ENCODE data around the gene NOL3.

NOL3 gene

GRCh38 chr16:67157892-67158635, 12.3 kb upstream of the NOL3 start:
- no peaks in the 10 kb centered on the region for H3K4me1 ChIP-seq (ENCODE audit: insufficient read depth, poor library complexity, severe bottlenecking)
- no peak overlapping the region for H3K4me3 ChIP-seq (ENCODE audit: severe bottlenecking)
- H3K36me3 ChIP-seq (ENCODE audit: low read depth) = no peaks in the 10 kb centered on the region
- no peak for DNase-seq (ENCODE audit: low spot score)
- H3K27me3 ChIP-seq (ENCODE audit: insufficient read depth, poor library complexity, severe bottlenecking) = no peaks in the 10 kb centered on the region
- no peak for TF ChIP-seq CTCF (IDR thresholded peaks at IDR 0.05; ENCODE audit: poor library complexity, severe bottlenecking)
- no peaks in the 10 kb centered on the region for H3K9me3 ChIP-seq (ENCODE audit: severe bottlenecking)
- H3K27ac ChIP-seq (ENCODE audit: poor library complexity, severe bottlenecking) = no peak overlapping the region
- no peak for ATAC-seq (ENCODE audit: low read depth)

GRCh38 chr16:67158637-67159600, 11.4 kb upstream of the NOL3 start:
- no peak for TF ChIP-seq CTCF (IDR thresholded peaks at IDR 0.05; ENCODE audit: poor library complexity, severe bottlenecking)
- H3K27me3 ChIP-seq (ENCODE audit: insufficient read depth, poor library complexity, severe bottlenecking) = no peaks in the 10 kb centered on the region
- peak overlapping the region; percentile 61 for H3K4me3 ChIP-seq (ENCODE audit: severe bottlenecking)
- no peaks in the 10 kb centered on the region for H3K4me1 ChIP-seq (ENCODE audit: insufficient read depth, poor library complexity, severe bottlenecking)
- no peaks in the 10 kb centered on the region for H3K36me3 ChIP-seq (ENCODE audit: low read depth)
- DNase-seq (ENCODE audit: low spot score) (peak; percentile 70), ATAC-seq (ENCODE audit: low read depth) (no peak)
- H3K9me3 ChIP-seq (ENCODE audit: severe bottlenecking) = no peaks in the 10 kb centered on the region
- peak overlapping the region; percentile 46 for H3K27ac ChIP-seq (ENCODE audit: poor library complexity, severe bottlenecking)

- H3K4me3 ChIP-seq (ENCODE audit: severe bottlenecking) = no peak overlapping the region
- no peak for DNase-seq (ENCODE audit: low spot score)
- no peaks in the 10 kb centered on the region for H3K4me1 ChIP-seq (ENCODE audit: insufficient read depth, poor library complexity, severe bottlenecking)
- no peak for TF ChIP-seq CTCF (IDR thresholded peaks at IDR 0.05; ENCODE audit: poor library complexity, severe bottlenecking)
- no peak for ATAC-seq (ENCODE audit: low read depth)
- H3K36me3 ChIP-seq (ENCODE audit: low read depth) = no peaks in the 10 kb centered on the region
- no peaks in the 10 kb centered on the region for H3K9me3 ChIP-seq (ENCODE audit: severe bottlenecking)
- no peak overlapping the region for H3K27ac ChIP-seq (ENCODE audit: poor library complexity, severe bottlenecking)
- no peaks in the 10 kb centered on the region for H3K27me3 ChIP-seq (ENCODE audit: insufficient read depth, poor library complexity, severe bottlenecking)
Measured at GRCh38 chr16:67161595-67162058, 8.7 kb upstream of the NOL3 start.

GRCh38 chr16:67162506-67163163, 7.7 kb upstream of the NOL3 start:
- no peak for DNase-seq (ENCODE audit: low spot score)
- H3K27me3 ChIP-seq (ENCODE audit: insufficient read depth, poor library complexity, severe bottlenecking) = no peaks in the 10 kb centered on the region
- H3K36me3 ChIP-seq (ENCODE audit: low read depth) = no peaks in the 10 kb centered on the region
- peak overlapping the region; percentile 43 for H3K27ac ChIP-seq (ENCODE audit: poor library complexity, severe bottlenecking)
- no peaks in the 10 kb centered on the region for H3K4me1 ChIP-seq (ENCODE audit: insufficient read depth, poor library complexity, severe bottlenecking)
- TF ChIP-seq CTCF (IDR thresholded peaks at IDR 0.05; ENCODE audit: poor library complexity, severe bottlenecking) = no peak
- no peaks in the 10 kb centered on the region for H3K9me3 ChIP-seq (ENCODE audit: severe bottlenecking)
- H3K4me3 ChIP-seq (ENCODE audit: severe bottlenecking) = no peak overlapping the region
- no peak for ATAC-seq (ENCODE audit: low read depth)

Measured in RWPE2 (cell line).